ENCODE measurements around the gene ZNF264.
"Not testable (repeated sequence)": the region's sequence is repeated elsewhere in the genome, so short reads cannot be mapped to it uniquely, and the experiment has no call there.

ZNF264 gene

DNA sequence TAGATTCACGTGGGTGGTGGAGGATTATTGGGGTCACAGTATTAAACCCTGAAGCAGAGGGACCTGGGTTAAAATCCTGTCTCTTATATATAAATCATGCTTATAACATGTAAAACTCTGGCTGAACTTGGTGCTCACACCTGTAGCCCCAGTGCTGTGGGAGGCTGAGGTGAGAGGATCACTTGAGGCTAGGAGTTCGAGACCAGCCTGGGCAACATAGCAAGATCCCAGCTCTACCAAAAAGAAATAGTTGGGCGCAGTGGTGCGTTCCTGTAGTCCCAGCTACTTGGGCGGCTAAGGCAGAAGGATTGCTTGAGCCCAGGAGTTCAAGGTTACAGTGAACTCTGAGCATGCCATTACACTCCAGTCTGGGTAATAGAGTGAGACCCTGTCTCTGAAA is 51.5 kb downstream of the ZNF264 start:
- Histone ChIP-seq H3K9me3 (ENCODE audit: control insufficient read depth, low read length) (no peaks in the 10 kb centered on the region), H3K4me1 (ENCODE audit: control insufficient read depth, insufficient read depth, low read length, poor library complexity, severe bottlenecking) (peaks cover 14% of the 10 kb centered on the region), H3K36me3 (ENCODE audit: control insufficient read depth, insufficient read depth, low read length) (peaks cover 22% of the 10 kb centered on the region), H3K27me3 (replicated peaks; ENCODE audit: control insufficient read depth, insufficient read depth, low read length, poor library complexity, severe bottlenecking) (no peaks in the 10 kb centered on the region), H3K4me3 (ENCODE audit: insufficient read depth, low read depth, low read length, poor library complexity, severe bottlenecking) (no peak overlapping the region), H3K27ac (ENCODE audit: insufficient read depth, low read length, poor library complexity, severe bottlenecking) (no peak overlapping the region)
- DNase-seq = no peak

DNA sequence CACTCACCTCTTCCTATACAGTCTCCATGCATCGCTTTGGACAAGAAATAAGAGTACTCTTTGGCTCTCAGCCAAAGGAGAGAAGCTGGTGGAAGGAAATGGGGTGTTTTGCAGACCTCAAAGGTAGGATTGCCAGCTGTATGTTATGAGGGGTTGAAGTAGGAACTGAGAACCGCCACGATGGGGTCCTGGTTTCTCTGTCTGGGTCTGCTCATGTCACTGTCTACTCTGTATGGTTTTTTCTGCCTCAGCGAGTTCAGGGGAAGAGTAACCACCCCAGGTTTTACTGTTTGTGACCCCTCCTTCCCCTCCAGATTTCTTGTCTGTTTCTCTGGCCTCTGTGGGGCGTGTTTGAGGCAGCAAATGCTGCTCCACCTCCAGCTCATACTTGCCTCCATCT is 53.2 kb downstream of the ZNF264 start:
- Histone ChIP-seq H3K4me1 (ENCODE audit: control insufficient read depth, insufficient read depth, low read length, poor library complexity, severe bottlenecking) (peaks cover 14% of the 10 kb centered on the region), H3K36me3 (ENCODE audit: control insufficient read depth, insufficient read depth, low read length) (peaks cover 38% of the 10 kb centered on the region), H3K27ac (ENCODE audit: insufficient read depth, low read length, poor library complexity, severe bottlenecking) (no peak overlapping the region), H3K27me3 (replicated peaks; ENCODE audit: control insufficient read depth, insufficient read depth, low read length, poor library complexity, severe bottlenecking) (no peaks in the 10 kb centered on the region), H3K4me3 (ENCODE audit: insufficient read depth, low read depth, low read length, poor library complexity, severe bottlenecking) (no peak overlapping the region), H3K9me3 (ENCODE audit: control insufficient read depth, low read length) (no peaks in the 10 kb centered on the region)
- no peak for DNase-seq

DNA sequence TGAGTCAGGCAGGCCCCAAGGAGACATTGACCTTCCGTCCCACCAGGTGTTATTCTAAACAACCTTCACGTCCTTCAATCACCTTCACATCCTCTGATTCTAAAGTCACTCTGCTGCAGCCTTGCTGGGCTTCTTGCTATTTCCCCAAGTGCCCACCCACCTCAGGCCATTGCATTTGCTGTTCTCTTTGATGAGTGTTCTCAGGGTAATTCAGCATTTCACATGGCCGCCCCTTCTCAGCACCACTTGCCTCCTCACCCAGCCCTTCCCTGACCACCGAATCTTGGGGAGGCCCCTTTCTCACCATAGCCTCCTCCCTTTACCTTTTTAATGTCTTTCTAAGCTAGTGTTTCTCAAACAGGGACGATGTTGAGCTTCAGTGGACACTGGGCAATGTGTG is 53.8 kb downstream of the ZNF264 start:
- Histone ChIP-seq H3K9me3 (ENCODE audit: control insufficient read depth, low read length) (no peaks in the 10 kb centered on the region), H3K4me1 (ENCODE audit: control insufficient read depth, insufficient read depth, low read length, poor library complexity, severe bottlenecking) (peaks cover 13% of the 10 kb centered on the region), H3K36me3 (ENCODE audit: control insufficient read depth, insufficient read depth, low read length) (peaks cover 41% of the 10 kb centered on the region), H3K4me3 (ENCODE audit: insufficient read depth, low read depth, low read length, poor library complexity, severe bottlenecking) (no peak overlapping the region), H3K27ac (ENCODE audit: insufficient read depth, low read length, poor library complexity, severe bottlenecking) (no peak overlapping the region), H3K27me3 (replicated peaks; ENCODE audit: control insufficient read depth, insufficient read depth, low read length, poor library complexity, severe bottlenecking) (no peaks in the 10 kb centered on the region)
- DNase-seq = no peak

GRCh38 chr19:57245959-57246358 is 54.7 kb downstream of the ZNF264 start:
- Histone ChIP-seq H3K36me3 (ENCODE audit: control insufficient read depth, insufficient read depth, low read length) (peaks cover 49% of the 10 kb centered on the region), H3K27ac (ENCODE audit: insufficient read depth, low read length, poor library complexity, severe bottlenecking) (no peak overlapping the region), H3K27me3 (replicated peaks; ENCODE audit: control insufficient read depth, insufficient read depth, low read length, poor library complexity, severe bottlenecking) (no peaks in the 10 kb centered on the region), H3K4me3 (ENCODE audit: insufficient read depth, low read depth, low read length, poor library complexity, severe bottlenecking) (no peak overlapping the region), H3K9me3 (ENCODE audit: control insufficient read depth, low read length) (no peaks in the 10 kb centered on the region), H3K4me1 (ENCODE audit: control insufficient read depth, insufficient read depth, low read length, poor library complexity, severe bottlenecking) (peaks cover 8% of the 10 kb centered on the region)
- DNase-seq = no peak

GRCh38 chr19:57248646-57249045 is 57.3 kb downstream of the ZNF264 start:
- no peak overlapping the region for H3K27ac ChIP-seq (ENCODE audit: insufficient read depth, low read length, poor library complexity, severe bottlenecking)
- no peaks in the 10 kb centered on the region for H3K9me3 ChIP-seq (ENCODE audit: control insufficient read depth, low read length)
- H3K4me1 ChIP-seq (ENCODE audit: control insufficient read depth, insufficient read depth, low read length, poor library complexity, severe bottlenecking) = no peaks in the 10 kb centered on the region
- H3K36me3 ChIP-seq (ENCODE audit: control insufficient read depth, insufficient read depth, low read length) = peaks cover 73% of the 10 kb centered on the region
- DNase-seq = no peak
- H3K27me3 ChIP-seq (replicated peaks; ENCODE audit: control insufficient read depth, insufficient read depth, low read length, poor library complexity, severe bottlenecking) = no peaks in the 10 kb centered on the region
- no peak overlapping the region for H3K4me3 ChIP-seq (ENCODE audit: insufficient read depth, low read depth, low read length, poor library complexity, severe bottlenecking)

DNA sequence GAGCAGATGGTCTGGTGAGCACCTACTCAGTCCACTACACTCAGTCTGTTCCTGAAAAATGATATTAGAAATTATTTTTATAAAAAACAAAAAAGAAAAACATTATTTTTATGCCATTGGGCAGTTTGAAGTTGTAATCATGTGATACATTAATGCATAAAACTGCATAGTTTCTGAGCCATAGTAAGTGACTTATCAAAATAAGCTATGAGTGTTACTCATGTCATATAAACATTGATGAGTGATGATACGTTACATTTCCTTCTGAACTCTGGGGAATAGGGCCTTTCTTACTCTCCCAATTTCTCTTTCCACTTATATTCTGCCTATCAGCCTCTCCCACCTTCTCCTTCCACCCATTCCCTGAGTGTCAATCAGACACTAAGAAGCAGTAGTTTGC is 58.0 kb downstream of the ZNF264 start:
- DNase-seq = no peak
- peaks cover 75% of the 10 kb centered on the region for H3K36me3 ChIP-seq (ENCODE audit: control insufficient read depth, insufficient read depth, low read length)
- no peaks in the 10 kb centered on the region for H3K4me1 ChIP-seq (ENCODE audit: control insufficient read depth, insufficient read depth, low read length, poor library complexity, severe bottlenecking)
- H3K4me3 ChIP-seq (ENCODE audit: insufficient read depth, low read depth, low read length, poor library complexity, severe bottlenecking) = no peak overlapping the region
- H3K27ac ChIP-seq (ENCODE audit: insufficient read depth, low read length, poor library complexity, severe bottlenecking) = no peak overlapping the region
- H3K9me3 ChIP-seq (ENCODE audit: control insufficient read depth, low read length) = no peaks in the 10 kb centered on the region
- H3K27me3 ChIP-seq (replicated peaks; ENCODE audit: control insufficient read depth, insufficient read depth, low read length, poor library complexity, severe bottlenecking) = no peaks in the 10 kb centered on the region

GRCh38 chr19:57253767-57254166 is 62.5 kb downstream of the ZNF264 start:
- H3K4me3 ChIP-seq (ENCODE audit: insufficient read depth, low read depth, low read length, poor library complexity, severe bottlenecking); H3K9me3 ChIP-seq (ENCODE audit: control insufficient read depth, low read length); H3K27ac ChIP-seq (ENCODE audit: insufficient read depth, low read length, poor library complexity, severe bottlenecking); H3K4me1 ChIP-seq (ENCODE audit: control insufficient read depth, insufficient read depth, low read length, poor library complexity, severe bottlenecking); H3K27me3 ChIP-seq (replicated peaks; ENCODE audit: control insufficient read depth, insufficient read depth, low read length, poor library complexity, severe bottlenecking); DNase-seq: not testable (repeated sequence)
- H3K36me3 ChIP-seq (ENCODE audit: control insufficient read depth, insufficient read depth, low read length) = peaks cover 53% of the 10 kb centered on the region

- Histone ChIP-seq H3K27me3 (replicated peaks; ENCODE audit: control insufficient read depth, insufficient read depth, low read length, poor library complexity, severe bottlenecking) (no peaks in the 10 kb centered on the region), H3K4me3 (ENCODE audit: insufficient read depth, low read depth, low read length, poor library complexity, severe bottlenecking) (no peak overlapping the region), H3K9me3 (ENCODE audit: control insufficient read depth, low read length) (peaks cover 3% of the 10 kb centered on the region), H3K4me1 (ENCODE audit: control insufficient read depth, insufficient read depth, low read length, poor library complexity, severe bottlenecking) (no peaks in the 10 kb centered on the region), H3K27ac (ENCODE audit: insufficient read depth, low read length, poor library complexity, severe bottlenecking) (no peak overlapping the region), H3K36me3 (ENCODE audit: control insufficient read depth, insufficient read depth, low read length) (no peaks in the 10 kb centered on the region)
- no peak for DNase-seq
Observed at GRCh38 chr19:57262044-57262443, 70.7 kb downstream of the ZNF264 start.

DNA sequence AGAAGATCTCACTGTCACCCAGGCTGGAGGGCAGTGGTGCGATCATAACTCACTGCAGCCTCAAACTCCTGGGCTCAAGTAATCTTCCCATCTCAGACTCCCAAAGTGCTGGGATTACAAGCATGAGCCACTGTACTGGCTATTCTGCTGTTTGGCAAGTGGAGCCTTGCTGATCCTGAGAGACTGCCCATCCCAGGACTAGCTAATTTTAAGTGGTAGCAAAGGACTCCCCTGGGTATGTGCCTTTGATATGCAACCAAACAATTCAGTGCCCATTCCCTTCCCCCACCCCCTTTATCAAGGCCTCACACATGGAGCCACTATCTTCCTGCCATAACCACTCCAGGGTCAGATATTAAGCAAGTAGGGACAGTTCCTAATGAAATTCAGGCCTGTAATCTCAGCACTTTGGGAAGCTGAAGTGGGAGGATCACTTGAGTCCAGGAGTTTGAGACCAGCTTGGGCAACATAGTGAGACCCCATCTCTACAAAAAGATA is 72.0 kb downstream of the ZNF264 start:
- peaks cover 3% of the 10 kb centered on the region for H3K9me3 ChIP-seq (ENCODE audit: control insufficient read depth, low read length)
- no peaks in the 10 kb centered on the region for H3K4me1 ChIP-seq (ENCODE audit: control insufficient read depth, insufficient read depth, low read length, poor library complexity, severe bottlenecking)

DNA sequence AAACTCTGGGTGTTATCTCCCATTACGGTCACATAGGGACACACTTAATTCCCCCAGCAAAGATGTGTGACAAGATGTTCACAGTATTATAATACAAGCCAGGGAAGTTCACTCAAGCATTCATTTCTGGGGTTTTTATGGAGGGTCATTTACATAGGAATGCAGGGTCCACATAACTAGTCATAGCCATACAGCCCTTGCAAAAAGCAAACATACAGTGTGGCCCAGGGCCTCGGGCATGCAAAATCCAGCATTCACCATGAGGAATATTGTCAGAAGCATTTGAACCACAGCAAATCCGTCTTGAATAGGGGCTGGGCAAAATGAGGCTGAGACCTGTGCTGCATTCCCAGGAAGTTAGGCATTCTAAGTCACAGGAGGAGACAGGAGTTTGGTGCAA is 76.0 kb downstream of the ZNF264 start:
- H3K4me1 ChIP-seq (ENCODE audit: control insufficient read depth, insufficient read depth, low read length, poor library complexity, severe bottlenecking) = no peaks in the 10 kb centered on the region
- DNase-seq = no peak
- H3K9me3 ChIP-seq (ENCODE audit: control insufficient read depth, low read length) = peaks cover 3% of the 10 kb centered on the region
- H3K27me3 ChIP-seq (replicated peaks; ENCODE audit: control insufficient read depth, insufficient read depth, low read length, poor library complexity, severe bottlenecking) = no peaks in the 10 kb centered on the region
- H3K36me3 ChIP-seq (ENCODE audit: control insufficient read depth, insufficient read depth, low read length) = peaks cover 3% of the 10 kb centered on the region
- no peak overlapping the region for H3K27ac ChIP-seq (ENCODE audit: insufficient read depth, low read length, poor library complexity, severe bottlenecking)
- no peak overlapping the region for H3K4me3 ChIP-seq (ENCODE audit: insufficient read depth, low read depth, low read length, poor library complexity, severe bottlenecking)

More for the DNA sequence above, 72.0 kb downstream of the ZNF264 start:
- no peak overlapping the region for H3K27ac ChIP-seq (ENCODE audit: insufficient read depth, low read length, poor library complexity, severe bottlenecking)
- H3K4me3 ChIP-seq (ENCODE audit: insufficient read depth, low read depth, low read length, poor library complexity, severe bottlenecking) = no peak overlapping the region
- H3K36me3 ChIP-seq (ENCODE audit: control insufficient read depth, insufficient read depth, low read length) = no peaks in the 10 kb centered on the region
- DNase-seq = no peak
- no peaks in the 10 kb centered on the region for H3K27me3 ChIP-seq (replicated peaks; ENCODE audit: control insufficient read depth, insufficient read depth, low read length, poor library complexity, severe bottlenecking)

Data from effector memory CD4-positive, alpha-beta T cell (primary cell).